ENCODE results near the gene TREM2.

Gene TREM2

DNA sequence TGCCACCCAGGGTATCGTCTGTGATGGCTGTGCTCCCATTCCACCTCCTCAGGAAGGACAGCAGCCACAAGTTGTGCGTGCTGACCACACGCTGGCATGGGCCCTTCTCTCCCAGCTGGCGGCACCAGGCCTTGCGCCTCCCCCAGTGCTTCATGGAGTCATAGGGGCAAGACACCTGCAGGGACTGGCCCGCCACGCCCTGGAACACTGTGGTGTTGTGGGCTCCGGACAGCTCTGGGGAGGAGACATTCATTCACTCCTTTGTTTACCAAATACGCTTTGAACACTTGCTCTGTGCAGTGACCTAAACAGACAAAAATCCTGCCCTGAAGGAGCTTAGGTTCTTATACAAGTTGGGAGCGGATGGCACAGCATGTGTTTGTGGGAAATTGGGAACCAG, 1.5 kb downstream of the TREM2 start:
- DNase-seq (ENCODE audit: insufficient read length, low spot score), result no peak
- FAIRE-seq, result no peak
- TF ChIP-seq, protein P1, sequence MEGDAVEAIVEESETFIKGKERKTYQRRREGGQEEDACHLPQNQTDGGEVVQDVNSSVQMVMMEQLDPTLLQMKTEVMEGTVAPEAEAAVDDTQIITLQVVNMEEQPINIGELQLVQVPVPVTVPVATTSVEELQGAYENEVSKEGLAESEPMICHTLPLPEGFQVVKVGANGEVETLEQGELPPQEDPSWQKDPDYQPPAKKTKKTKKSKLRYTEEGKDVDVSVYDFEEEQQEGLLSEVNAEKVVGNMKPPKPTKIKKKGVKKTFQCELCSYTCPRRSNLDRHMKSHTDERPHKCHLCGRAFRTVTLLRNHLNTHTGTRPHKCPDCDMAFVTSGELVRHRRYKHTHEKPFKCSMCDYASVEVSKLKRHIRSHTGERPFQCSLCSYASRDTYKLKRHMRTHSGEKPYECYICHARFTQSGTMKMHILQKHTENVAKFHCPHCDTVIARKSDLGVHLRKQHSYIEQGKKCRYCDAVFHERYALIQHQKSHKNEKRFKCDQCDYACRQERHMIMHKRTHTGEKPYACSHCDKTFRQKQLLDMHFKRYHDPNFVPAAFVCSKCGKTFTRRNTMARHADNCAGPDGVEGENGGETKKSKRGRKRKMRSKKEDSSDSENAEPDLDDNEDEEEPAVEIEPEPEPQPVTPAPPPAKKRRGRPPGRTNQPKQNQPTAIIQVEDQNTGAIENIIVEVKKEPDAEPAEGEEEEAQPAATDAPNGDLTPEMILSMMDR (IDR thresholded peaks at IDR 0.05; ENCODE audit: insufficient read depth, missing control alignments), result no peak

DNA sequence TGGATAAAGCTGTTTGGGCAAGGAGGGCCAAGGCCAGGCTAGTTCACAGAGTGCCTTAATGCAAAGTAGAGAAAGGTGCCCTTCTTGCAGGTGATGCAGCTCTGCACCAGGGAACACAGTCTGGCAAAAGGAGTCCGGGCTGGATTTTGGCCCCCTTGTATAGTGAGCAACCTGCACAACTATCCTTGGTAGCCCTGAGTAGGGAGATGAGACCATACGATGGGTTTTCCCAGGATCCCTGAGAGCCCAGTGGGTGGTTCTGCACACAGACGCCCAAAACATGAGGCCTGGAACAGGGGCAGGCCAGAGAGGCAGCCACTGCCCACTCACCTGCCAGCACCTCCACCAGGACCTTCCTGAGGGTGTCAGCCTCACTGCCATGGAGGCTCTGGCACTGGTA, 2.0 kb downstream of the TREM2 start:
- TF ChIP-seq, protein P1 (IDR thresholded peaks at IDR 0.05; ENCODE audit: insufficient read depth, missing control alignments), result no peak
- no peak for DNase-seq (ENCODE audit: insufficient read length, low spot score)
- FAIRE-seq, result no peak

DNA sequence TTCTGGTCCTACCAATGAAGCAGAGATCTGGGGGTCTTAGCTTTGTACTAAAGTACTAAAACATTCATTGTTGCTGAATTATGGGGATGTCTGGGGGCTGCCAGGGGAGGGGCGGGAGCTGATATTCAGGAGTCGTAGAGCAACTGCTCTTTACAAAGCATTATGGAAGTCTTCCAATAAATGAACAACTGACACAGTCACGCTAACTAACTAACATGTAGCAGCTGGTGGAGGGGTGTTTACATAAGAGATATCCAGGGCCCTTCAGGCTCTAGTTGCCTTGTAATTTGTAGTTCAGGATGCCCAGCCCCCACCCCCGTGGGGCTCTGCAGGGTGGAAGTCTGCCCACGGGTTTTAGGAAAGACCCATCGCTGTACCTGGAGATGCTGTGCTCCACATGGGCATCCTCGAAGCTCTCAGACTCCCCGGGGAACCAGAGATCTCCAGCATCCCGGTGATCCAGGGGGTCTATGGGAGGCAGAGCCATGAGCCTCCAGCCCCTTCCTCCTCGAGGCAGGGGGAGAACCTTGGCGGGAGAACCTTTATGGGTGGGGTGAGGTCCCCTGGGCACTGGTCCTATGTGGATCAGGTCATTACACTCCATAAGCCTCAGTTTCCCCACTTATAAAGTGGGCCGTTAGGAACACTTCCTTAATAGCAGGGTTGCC, 3.4 kb downstream of the TREM2 start:
- FAIRE-seq, result no peak

DNA sequence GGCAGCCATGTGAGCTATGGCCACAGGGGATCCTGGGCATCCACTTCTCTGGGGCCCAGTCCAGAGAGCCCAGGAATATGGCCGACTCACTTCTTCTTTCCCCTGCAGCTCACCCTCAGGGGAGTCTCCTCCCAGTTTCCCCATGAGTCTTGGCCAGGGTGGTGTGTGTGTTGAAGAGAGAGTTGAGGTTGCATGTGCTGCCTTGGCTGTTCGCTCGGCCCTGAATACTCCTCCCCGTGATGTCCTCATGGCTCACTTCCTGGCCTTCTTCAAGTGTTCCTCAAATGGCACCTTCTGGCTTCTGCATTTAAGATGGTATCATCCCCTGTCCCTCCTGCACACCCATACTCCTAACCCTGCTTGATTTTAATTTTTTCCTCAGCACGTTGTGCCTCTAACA, 5.6 kb downstream of the TREM2 start:
- TF ChIP-seq, protein P1 (IDR thresholded peaks at IDR 0.05; ENCODE audit: insufficient read depth, missing control alignments), result no peak
- DNase-seq (ENCODE audit: insufficient read length, low spot score) (no peak), FAIRE-seq (no peak)

More for the DNA sequence above, 3.4 kb downstream of the TREM2 start:
- DNase-seq (ENCODE audit: insufficient read length, low spot score), result no peak
- TF ChIP-seq, protein P1 (IDR thresholded peaks at IDR 0.05; ENCODE audit: insufficient read depth, missing control alignments), result no peak

DNA sequence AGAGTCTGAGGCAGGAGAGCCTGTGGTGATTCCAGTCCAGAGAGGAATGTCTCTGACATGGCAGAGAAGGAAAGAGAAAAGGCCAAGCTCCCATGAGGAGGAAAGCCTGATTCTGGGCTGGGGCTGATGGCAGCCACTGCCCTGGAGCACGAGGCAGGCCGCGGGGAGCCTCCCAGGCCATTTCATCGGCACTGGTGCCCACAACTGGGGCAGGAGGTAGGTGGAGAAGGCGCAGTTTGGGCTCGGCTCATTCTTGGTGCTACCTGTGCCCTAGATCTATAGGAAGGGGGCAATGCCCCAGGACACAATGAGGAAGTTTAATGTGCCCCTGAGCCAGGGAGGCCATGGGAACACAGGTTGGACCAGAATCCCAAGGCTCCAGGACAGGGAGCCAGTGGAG, 6.1 kb downstream of the TREM2 start:
- no peak for FAIRE-seq
- TF ChIP-seq, protein P1 (IDR thresholded peaks at IDR 0.05; ENCODE audit: insufficient read depth, missing control alignments), result no peak

DNA sequence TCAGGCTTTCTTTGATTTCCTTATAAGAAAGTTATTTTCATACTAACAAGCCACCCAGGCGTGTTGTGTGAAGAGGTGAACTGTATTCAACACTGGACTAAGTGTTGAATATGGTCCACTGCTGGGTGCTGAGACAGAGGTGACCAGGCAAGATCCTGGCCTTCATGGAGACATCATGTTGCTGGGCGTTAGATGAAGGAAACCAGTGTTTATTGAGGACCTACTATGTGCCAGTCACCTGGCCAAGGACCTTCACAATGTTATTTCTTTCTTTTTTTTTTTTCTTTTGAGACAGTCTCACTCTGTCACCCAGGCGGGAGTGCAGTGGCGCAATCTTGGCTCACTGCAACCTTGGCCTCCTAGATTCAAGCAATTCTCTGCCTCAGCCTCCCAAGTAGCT, 6.9 kb downstream of the TREM2 start:
- DNase-seq (ENCODE audit: insufficient read length, low spot score) (no peak), FAIRE-seq (no peak)
- TF ChIP-seq, protein P1 (IDR thresholded peaks at IDR 0.05; ENCODE audit: insufficient read depth, missing control alignments), result no peak

More for the DNA sequence above, 6.1 kb downstream of the TREM2 start:
- no peak for DNase-seq (ENCODE audit: insufficient read length, low spot score)

DNA sequence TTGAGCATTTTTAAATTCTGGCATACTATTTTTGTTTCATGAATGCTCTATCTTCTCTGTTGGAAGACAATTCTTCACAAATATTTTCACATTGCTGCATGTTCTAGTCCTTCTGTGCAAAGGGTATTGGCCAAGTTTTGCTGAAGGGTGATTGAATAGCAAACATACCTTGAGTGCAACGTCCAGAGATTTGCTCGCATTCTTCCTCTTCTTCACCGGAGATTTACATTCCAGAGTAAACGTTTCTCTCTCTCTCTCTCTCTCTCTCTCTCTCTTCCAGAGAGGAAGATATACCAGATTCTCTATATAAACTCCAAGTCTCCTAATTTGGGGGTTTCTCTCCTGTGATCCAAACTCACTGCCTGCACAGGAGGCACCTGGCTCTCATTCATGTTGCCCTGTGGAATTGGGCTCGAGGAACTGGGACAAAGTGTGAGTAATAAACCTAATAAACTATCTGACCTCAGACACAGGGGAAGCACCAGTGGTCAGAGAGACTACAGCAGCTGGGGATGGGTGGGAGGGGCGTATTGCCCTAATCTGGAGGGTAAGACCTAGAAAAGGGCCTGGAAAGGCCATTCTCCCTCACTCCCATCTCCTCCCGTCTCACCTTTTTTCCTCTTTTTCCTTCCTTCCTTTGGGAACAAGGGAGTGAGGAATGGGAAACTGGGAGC, 7.6 kb downstream of the TREM2 start:
- TF ChIP-seq, protein P1 (IDR thresholded peaks at IDR 0.05; ENCODE audit: insufficient read depth, missing control alignments), result no peak
- no peak for DNase-seq (ENCODE audit: insufficient read length, low spot score)
- FAIRE-seq, result no peak

All from D721Med (cell line).